ENCODE measurements around the gene CASP1. TPM values are rescaled to one million over a fixed set of nuclear protein-coding genes. Genes with fewer than 3 reads are reported as not detected.

The CASP1 gene
- total and polyA plus RNA-seq, 10 of the 15 experiments (the other 5 are each of a cell fraction or from before 2014, with no cell fraction given): 9.0 to 39.7 (median 17.6) TPM

- ChIA-PET RAD21 (ENCODE audit: unreplicated experiment) (no interaction called here), POLR2A (no interaction called here), CTCF (interaction anchor here (0.9 kb wide), 1 partner anchor 9 kb away, joined by 3 read pairs; no protein-coding TSS in a partner anchor), SMC1A (ENCODE audit: uncharacterized antibody, unreplicated experiment) (no interaction called here)
- FAIRE-seq: no peak
- DNase-seq (ENCODE audit: low read depth, low spot score): no peak
- Histone ChIP-seq H3K4me1 (ENCODE audit: control insufficient read depth, insufficient read depth, low read length) (no peaks in the 10 kb centered on the region), H3K9me3 (replicated peaks; ENCODE audit: control insufficient read depth, insufficient read depth, low read length) (no peaks in the 10 kb centered on the region), H3K79me2 (ENCODE audit: control insufficient read depth, insufficient read depth, low read length) (no peaks in the 10 kb centered on the region), H3K27ac (ENCODE audit: control insufficient read depth, insufficient read depth) (no peak overlapping the region), H3K4me3 (no peak overlapping the region), H3K27me3 (replicated peaks in 1 of 2; ENCODE audit: control insufficient read depth in 2 of 2, insufficient read depth in 2 of 2, low read length in 1 of 2) (no peaks in the 10 kb centered on the region; a peak in 1 of 4 replicates), H3K4me2 (ENCODE audit: control insufficient read depth, insufficient read depth) (no peak overlapping the region), H3K9ac (ENCODE audit: control insufficient read depth, insufficient read depth, low read length) (no peak overlapping the region), H4K20me1 (ENCODE audit: control insufficient read depth, insufficient read depth) (no peaks in the 10 kb centered on the region), H2AFZ (ENCODE audit: control insufficient read depth, low read depth, low read length) (no peak overlapping the region), H3K36me3 (ENCODE audit: control insufficient read depth in 2 of 2, insufficient read depth in 2 of 2, low read length in 1 of 2) (no peaks in the 10 kb centered on the region)
- no TSS peak for BruUV-seq (replicated peaks)
- ATAC-seq: no peak
- in situ Hi-C loops (cut with MboI) (no loop called here), intact Hi-C loops (cut with micrococcal nuclease; ENCODE audit: unreplicated experiment) (no loop called here)
- WGBS (ENCODE audit: insufficient coverage, insufficient replicate concordance, low lambda C conversion rate, missing lambda C conversion rate): 12% methylated on average over 4 of the region's 4 CpGs
- no peak for TF ChIP-seq TCF3 (IDR thresholded peaks at IDR 0.05; ENCODE audit: borderline replicate concordance, insufficient read depth, low read depth, low read length)
- no peak for TF ChIP-seq SKIL (IDR thresholded peaks at IDR 0.05; ENCODE audit: low read depth, poor library complexity, severe bottlenecking)
These were observed 43.0 kb downstream of the CASP1 start for GRCh38 chr11:104991994-104992393.

GRCh38 chr11:104984808-104985207, 50.1 kb downstream of the CASP1 start:
- Histone ChIP-seq H3K36me3 (ENCODE audit: control insufficient read depth in 2 of 2, insufficient read depth in 2 of 2, low read length in 1 of 2) (no peaks in the 10 kb centered on the region), H3K79me2 (ENCODE audit: control insufficient read depth, insufficient read depth, low read length) (no peaks in the 10 kb centered on the region), H3K4me1 (ENCODE audit: control insufficient read depth, insufficient read depth, low read length) (no peaks in the 10 kb centered on the region), H3K4me3 (no peak overlapping the region), H3K9me3 (replicated peaks; ENCODE audit: control insufficient read depth, insufficient read depth, low read length) (no peaks in the 10 kb centered on the region), H3K4me2 (ENCODE audit: control insufficient read depth, insufficient read depth) (no peak overlapping the region), H2AFZ (ENCODE audit: control insufficient read depth, low read depth, low read length) (no peak overlapping the region), H3K27me3 (replicated peaks in 1 of 2; ENCODE audit: control insufficient read depth in 2 of 2, insufficient read depth in 2 of 2, low read length in 1 of 2) (no peaks in the 10 kb centered on the region; a peak in 1 of 4 replicates), H3K9ac (ENCODE audit: control insufficient read depth, insufficient read depth, low read length) (no peak overlapping the region), H4K20me1 (ENCODE audit: control insufficient read depth, insufficient read depth) (no peaks in the 10 kb centered on the region), H3K27ac (ENCODE audit: control insufficient read depth, insufficient read depth) (no peak overlapping the region)
- RAD21 ChIA-PET (ENCODE audit: unreplicated experiment): no interaction called here
- WGBS (ENCODE audit: insufficient coverage, insufficient replicate concordance, low lambda C conversion rate, missing lambda C conversion rate): 16% methylated on average over 3 of the region's 3 CpGs
- DNase-seq (ENCODE audit: low read depth, low spot score): no peak
- intact Hi-C loops (cut with micrococcal nuclease; ENCODE audit: unreplicated experiment) (no loop called here), in situ Hi-C loops (cut with MboI) (no loop called here)
- no TSS peak for BruUV-seq (replicated peaks)
- SMC1A ChIA-PET (ENCODE audit: uncharacterized antibody, unreplicated experiment): interaction anchor here (1.2 to 1.9 kb wide), 2 partner anchors 18 to 31 kb away, joined by 3 to 4 read pairs; no protein-coding TSS in a partner anchor
- FAIRE-seq: no peak
- POLR2A ChIA-PET: no interaction called here
- CTCF ChIA-PET: no interaction called here
- ATAC-seq: no peak
- TF ChIP-seq PKNOX1 (IDR thresholded peaks at IDR 0.05): no peak
- TF ChIP-seq SMARCA5 (IDR thresholded peaks at IDR 0.05): no peak
- no peak for TF ChIP-seq PML (IDR thresholded peaks at IDR 0.05; ENCODE audit: low read length)
- TF ChIP-seq REST (IDR thresholded peaks at IDR 0.05; ENCODE audit: low read depth, low read length): no peak
- TF ChIP-seq CTCF (IDR thresholded peaks at IDR 0.05 in 2 of 3, conservative IDR thresholded peaks at IDR 0.05 in 1 of 3; ENCODE audit: control insufficient read depth in 2 of 3, extremely low read depth in 1 of 3, insufficient read depth in 1 of 3, low read depth in 3 of 3, low read length in 3 of 3): no peak
- no peak for TF ChIP-seq LARP7 (IDR thresholded peaks at IDR 0.05)
